Kidney (tissue), 14 donors: Measurements from ENCODE around the gene COL21A1. TPM values are rescaled to one million over a fixed set of nuclear protein-coding genes. Genes with fewer than 3 reads are reported as not detected.

Experiments
- DNase-seq, 5 donors: peaks; one replicate each; pipeline ENCODE4 v3.0.0-alpha.2; 2013 to 2020
- FAIRE-seq: peaks from 2 replicates; lab custom pipeline; 2012; peaks lifted over from hg19 to GRCh38; lab: Jason Lieb, UNC
- H3K27ac ChIP-seq, 2 donors: one replicate each; pipeline ENCODE4 v1.7.0; 2013; ENCODE audit warnings: low read depth in 2 of 2, low read length in 2 of 2, inconsistent platforms in 1 of 2
- H3K27me3 ChIP-seq: one replicate; pipeline ENCODE4 v1.7.1; 2013; ENCODE audit warnings: low read length, inconsistent platforms; ENCODE audit not compliant: control insufficient read depth, insufficient read depth
- H3K36me3 ChIP-seq, 3 donors: one replicate each; pipeline versions ENCODE4 v1.7.0 to v1.7.1; 2013; ENCODE audit warnings: low read length in 3 of 3, control low read depth in 1 of 3, inconsistent platforms in 1 of 3; ENCODE audit not compliant: insufficient read depth in 3 of 3, control insufficient read depth in 2 of 3
- H3K4me1 ChIP-seq, 3 donors: one replicate each; pipeline versions ENCODE4 v1.7.0 to v1.7.1; 2013; ENCODE audit warnings: low read length in 3 of 3, inconsistent platforms in 1 of 3, low read depth in 1 of 3; ENCODE audit not compliant: control insufficient read depth in 2 of 3, insufficient read depth in 2 of 3
- H3K4me3 ChIP-seq, 3 donors: one replicate each; pipeline versions ENCODE4 v1.7.0 to v1.8.1; 2013; ENCODE audit warnings: low read length in 3 of 3, control low read depth in 1 of 3, inconsistent platforms in 1 of 3
- H3K9ac ChIP-seq, 3 donors: one replicate each; pipeline versions ENCODE4 v1.7.0 to v1.7.1; 2013; ENCODE audit warnings: low read length in 3 of 3, control low read depth in 1 of 3, inconsistent platforms in 1 of 3
- H3K9me3 ChIP-seq, 3 donors: one replicate each; pipeline versions ENCODE4 v1.7.0 to v1.7.1; 2013; ENCODE audit warnings: low read length in 3 of 3, control low read depth in 1 of 3, inconsistent platforms in 1 of 3; ENCODE audit not compliant: control insufficient read depth in 2 of 3, insufficient read depth in 1 of 3
- CTCF ChIP-seq: IDR thresholded peaks from 3 replicates; pipeline ENCODE4 v1.5.1; 2012; ENCODE audit warnings: mild to moderate bottlenecking, moderate library complexity, borderline replicate concordance; ENCODE audit not compliant: insufficient read depth; ENCODE audit errors: extremely low read depth
- intact Hi-C: fragments of 100-400 bp; cut with DNase I; formaldehyde crosslinking; loops from one replicate; pipeline ENCODE4 v1.11.1; 2022
- polyA plus RNA-seq: library from polyadenylated mRNA; stranded (reverse); fragments of 350-450 nt; fragmentation: Illumina TruSeq; extraction: RNeasy Lipid Tissue Mini Kit (QIAGEN cat#74804); gene quantifications from one replicate; pipeline ENCODE4 v1.2.3, GENCODE V29; 2014; ENCODE audit warnings: low read depth, low replicate concordance; ENCODE audit not compliant: insufficient read depth
- total RNA-seq: library from RNA; stranded (reverse); fragmentation: NEBNext Ultra II Directional; extraction: Animal tissue kit (Norgen Biotek cat#: 25700); gene quantifications from one replicate; pipeline ENCODE4 v1.2.1, GENCODE V29; 2021
- donor health status: control.
- donor health status: control.
- donor health status: control.
- donor health status: control.
- donor health status: control.
- donor health status: DM: yes; HTN: yes; CAD: no.
- donor health status: Normal renal cell carcinoma (clear cell type).

COL21A1 gene
- total and polyA plus RNA-seq, 2 donors from 2014 or later = 1.6 to 3.1 TPM

DNA sequence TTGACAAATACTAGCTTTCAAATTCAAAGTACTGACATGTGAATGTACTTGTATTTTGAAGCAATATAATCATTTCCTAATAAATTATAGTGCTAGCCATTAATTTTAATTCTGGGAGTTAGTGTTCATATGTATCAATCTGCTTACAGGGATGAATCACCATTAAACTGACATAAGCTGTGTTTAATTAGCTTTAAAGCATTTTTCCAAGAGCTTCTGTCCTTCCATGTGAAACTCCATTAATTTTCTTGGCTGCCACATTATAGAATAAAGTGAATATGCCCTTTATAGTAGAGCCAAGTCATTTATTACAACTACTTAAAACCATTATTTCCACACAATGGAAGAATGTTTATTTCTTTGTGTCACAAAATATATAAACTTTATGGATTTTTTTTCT is 150.8 kb downstream of the COL21A1 start:
- H3K27ac ChIP-seq = no peak overlapping the region
- FAIRE-seq (no peak), DNase-seq (peak in 2 of 5 donors; percentile 35 to 61)
- no peak for TF ChIP-seq CTCF
- no peaks in the 10 kb centered on the region for H3K9me3 ChIP-seq
- no peak overlapping the region for H3K4me3 ChIP-seq
- H3K27me3 ChIP-seq = no peaks in the 10 kb centered on the region
- no peaks in the 10 kb centered on the region for H3K36me3 ChIP-seq
- no peaks in the 10 kb centered on the region for H3K4me1 ChIP-seq
- intact Hi-C loops = no loop called here
- no peak overlapping the region for H3K9ac ChIP-seq

DNA sequence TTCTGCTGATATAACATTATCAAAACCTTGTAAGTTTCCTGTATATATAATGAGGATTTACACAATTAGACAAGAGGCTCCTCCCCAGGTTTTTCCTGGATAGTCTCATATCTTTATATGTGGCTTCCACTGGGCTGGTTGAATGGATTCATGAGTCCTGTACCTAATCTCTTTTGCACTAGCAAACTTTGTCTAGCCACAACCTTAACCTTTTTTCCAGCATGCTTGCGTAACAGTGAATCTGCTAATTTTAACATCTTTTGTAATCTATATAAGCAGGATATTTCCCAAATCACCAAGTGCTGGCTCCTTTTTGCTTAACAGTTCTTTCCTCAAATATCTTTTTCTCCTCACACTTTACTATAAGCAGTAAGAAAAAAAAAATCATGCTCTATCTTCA is 153.6 kb downstream of the COL21A1 start:
- Histone ChIP-seq H3K9ac (no peak overlapping the region), H3K27ac (no peak overlapping the region), H3K36me3 (no peaks in the 10 kb centered on the region), H3K9me3 (no peaks in the 10 kb centered on the region), H3K4me3 (no peak overlapping the region), H3K27me3 (no peaks in the 10 kb centered on the region), H3K4me1 (no peaks in the 10 kb centered on the region)
- FAIRE-seq (no peak), DNase-seq (no peak)
- intact Hi-C loops = no loop called here
- no peak for TF ChIP-seq CTCF

GRCh38 chr6:56091159-56091869 is 156.1 kb downstream of the COL21A1 start:
- Histone ChIP-seq H3K27ac (no peak overlapping the region), H3K4me1 (no peaks in the 10 kb centered on the region), H3K9ac (no peak overlapping the region), H3K9me3 (no peaks in the 10 kb centered on the region), H3K27me3 (no peaks in the 10 kb centered on the region), H3K4me3 (no peak overlapping the region), H3K36me3 (no peaks in the 10 kb centered on the region)
- TF ChIP-seq CTCF = no peak
- intact Hi-C loops = no loop called here
- FAIRE-seq = no peak
- DNase-seq = peak in 2 of 5 donors; percentile 25 to 67

- H3K9ac ChIP-seq = no peak overlapping the region
- intact Hi-C loops = no loop called here
- H3K9me3 ChIP-seq = no peaks in the 10 kb centered on the region
- H3K4me3 ChIP-seq = no peak overlapping the region
- no peak for FAIRE-seq
- DNase-seq = no peak
- no peak for TF ChIP-seq CTCF
- no peaks in the 10 kb centered on the region for H3K4me1 ChIP-seq
- H3K36me3 ChIP-seq = no peaks in the 10 kb centered on the region
- no peak overlapping the region for H3K27ac ChIP-seq
- no peaks in the 10 kb centered on the region for H3K27me3 ChIP-seq
Measured at GRCh38 chr6:56088641-56089040, 158.7 kb downstream of the COL21A1 start.
